Measurements from ENCODE around the gene SLC46A2.

SLC46A2 gene

DNA sequence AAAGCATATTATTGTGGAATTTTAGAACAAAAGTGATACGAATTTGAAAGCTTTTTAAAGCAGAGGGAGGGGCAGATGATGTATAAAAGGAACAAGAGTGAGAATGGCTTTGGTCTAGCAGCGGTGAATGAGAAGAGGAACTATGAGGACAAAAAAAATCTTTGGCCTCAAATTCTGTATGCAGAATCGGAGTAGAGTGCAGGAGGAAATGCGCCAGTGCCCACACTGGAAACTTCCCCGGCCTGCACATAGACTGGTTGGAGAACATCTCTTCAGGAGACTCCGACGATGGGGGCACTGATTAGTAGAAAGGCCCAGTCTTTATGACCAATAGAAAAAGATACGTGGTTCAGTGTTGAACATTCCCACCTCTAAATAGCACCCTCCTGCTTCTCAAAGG is 51.3 kb downstream of the SLC46A2 start:
- in situ Hi-C loops (cut with MboI; ENCODE audit: low sequenced_read_pairs) = no loop called here

DNA sequence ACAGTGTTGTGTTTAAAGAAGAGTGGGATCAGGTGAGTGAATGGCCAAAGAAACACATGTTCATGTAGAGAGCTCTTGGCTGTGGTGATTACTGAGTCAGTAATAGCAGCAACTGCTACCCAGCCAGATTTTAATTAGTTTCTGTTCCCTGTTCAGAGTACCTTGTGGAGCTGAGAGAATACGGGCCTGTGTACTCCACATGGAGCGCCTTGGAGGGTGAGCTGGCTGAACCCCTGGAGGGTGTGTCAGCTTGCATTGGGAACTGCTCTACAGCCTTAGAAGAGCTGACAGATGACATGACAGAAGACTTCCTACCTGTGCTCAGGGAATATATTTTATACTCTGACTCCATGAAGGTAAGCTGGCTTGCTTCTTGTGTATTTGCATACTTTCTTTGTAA is 52.3 kb downstream of the SLC46A2 start:
- in situ Hi-C loops (cut with MboI; ENCODE audit: low sequenced_read_pairs) = no loop called here

DNA sequence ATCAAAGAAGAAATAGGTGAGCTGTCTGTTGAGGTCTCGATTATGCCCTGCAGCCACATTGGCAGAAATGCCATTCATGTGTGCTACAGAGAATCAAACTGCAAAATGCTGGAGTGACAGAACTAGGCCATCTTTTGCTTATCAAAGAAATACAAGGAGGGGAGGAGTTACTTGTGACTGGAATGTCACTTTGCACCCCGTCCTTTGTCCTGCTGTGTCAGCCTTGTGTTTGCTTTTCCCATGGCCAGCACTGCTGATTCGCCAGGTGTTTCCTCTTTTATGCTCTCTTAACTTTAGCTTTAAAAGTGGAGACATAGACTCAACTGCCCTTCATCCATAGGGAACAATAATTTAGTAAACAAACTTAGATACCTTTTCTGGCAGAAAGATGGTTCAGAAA is 54.3 kb downstream of the SLC46A2 start:
- in situ Hi-C loops (cut with MboI; ENCODE audit: low sequenced_read_pairs) = no loop called here

DNA sequence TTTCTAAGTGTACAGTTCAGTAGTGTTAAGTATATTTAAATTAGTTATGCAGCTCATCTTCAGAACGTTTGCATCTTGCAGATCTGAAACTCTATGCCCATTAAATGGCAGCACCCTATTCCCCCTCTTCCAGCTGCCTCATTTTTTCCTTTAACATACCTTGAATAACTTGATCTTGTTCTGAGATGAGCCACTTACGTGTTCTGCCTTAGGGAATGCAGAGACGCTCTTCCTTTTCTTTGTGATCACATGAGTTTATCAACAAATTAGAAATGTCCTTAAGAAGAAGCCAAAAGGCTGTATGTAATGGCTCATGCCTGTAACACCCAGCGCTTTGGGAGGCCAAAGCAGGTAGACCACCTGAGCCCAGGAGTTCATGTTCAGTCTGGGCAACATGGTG is 57.6 kb downstream of the SLC46A2 start:
- in situ Hi-C loops (cut with MboI; ENCODE audit: low sequenced_read_pairs) = no loop called here

DNA sequence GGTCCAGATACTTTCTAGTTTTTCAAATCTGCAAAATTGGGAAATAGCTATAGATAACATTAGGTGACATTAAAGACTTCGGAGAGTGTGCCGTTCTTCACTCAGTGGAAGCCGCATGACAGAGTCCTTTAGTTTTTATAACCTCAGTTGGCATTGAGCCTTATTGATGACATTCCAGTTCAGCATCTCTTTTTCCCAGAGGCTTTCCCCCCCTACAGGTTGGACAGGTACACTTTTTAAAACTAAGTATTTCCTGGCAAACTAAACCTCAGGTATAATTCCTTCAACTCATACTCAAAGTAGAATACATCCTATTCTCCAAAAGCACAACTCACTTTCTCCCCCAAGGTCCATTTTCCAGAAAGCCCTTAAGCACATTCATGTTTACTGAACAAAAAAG is 58.7 kb downstream of the SLC46A2 start:
- in situ Hi-C loops (cut with MboI; ENCODE audit: low sequenced_read_pairs) = no loop called here

DNA sequence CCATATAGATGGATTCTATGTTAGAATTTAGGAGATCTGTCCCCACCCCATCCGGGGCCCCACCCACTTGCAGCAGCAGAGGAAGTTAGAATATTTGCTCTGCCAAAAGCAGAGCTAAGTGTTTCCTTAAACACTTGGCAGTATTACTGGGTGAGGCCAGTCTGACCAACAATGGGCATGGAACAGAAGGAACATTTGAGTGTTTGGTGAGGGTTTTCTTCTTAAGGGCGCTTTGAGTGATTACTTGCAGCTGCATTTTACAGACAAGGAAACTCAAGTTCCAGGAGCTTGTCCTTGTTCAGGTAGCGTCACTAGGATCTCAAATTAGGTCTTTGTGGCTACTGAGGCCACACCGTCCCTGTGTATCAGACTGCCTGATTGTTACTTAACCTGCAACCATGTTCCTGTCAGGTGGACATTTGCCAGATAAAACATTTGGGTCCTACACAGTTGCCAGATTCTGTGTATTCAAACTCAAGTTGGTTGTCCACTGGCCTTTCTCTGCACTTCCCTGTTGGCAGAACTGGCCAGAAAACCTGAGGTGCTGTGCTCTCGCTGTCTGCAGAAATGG is 59.3 kb downstream of the SLC46A2 start:
- in situ Hi-C loops (cut with MboI; ENCODE audit: low sequenced_read_pairs) = no loop called here
